HepG2 (cell line): Measurements from ENCODE around the gene EGR2. TPM values are rescaled to one million over a fixed set of nuclear protein-coding genes. Genes with fewer than 3 reads are reported as not detected.
A peak's percentile ranks its signal among the peaks of the same experiment; 100 is the strongest.

Experiments used
- FOXP1 ChIP-seq, 2 experiments: fragments of 450-650 bp in 1 of 2; IDR thresholded peaks; 2 replicates each; pipeline ENCODE4 v1.6.1; 2017 to 2018; ENCODE audit warnings: antibody characterized with exemption in 1 of 2
- GABPB1 ChIP-seq: IDR thresholded peaks from 2 replicates; pipeline ENCODE4 v1.6.1; 2016; ENCODE audit warnings: mild to moderate bottlenecking, missing genetic modification reagents, moderate library complexity, missing compliant biosample characterization
- LCORL ChIP-seq, 2 experiments: fragments of 450-650 bp in 1 of 2; sonication (generic) in 1 of 2; formaldehyde crosslinking in 1 of 2; IDR thresholded peaks; 2 replicates each; pipeline versions ENCODE4 v1.5.0 to v1.6.1; 2017 to 2020; ENCODE audit warnings: antibody characterized with exemption in 1 of 2, missing genetic modification reagents in 1 of 2
- POGK ChIP-seq: sonication (generic); formaldehyde crosslinking; conservative IDR thresholded peaks from 2 replicates; pipeline ENCODE4 v1.8.0; 2022; ENCODE audit warnings: mild to moderate bottlenecking, moderate library complexity, missing genetic modification reagents
- SALL2 ChIP-seq: sonication (generic); formaldehyde crosslinking; IDR thresholded peaks from 2 replicates; pipeline ENCODE4 v1.8.1; 2023; ENCODE audit warnings: mild to moderate bottlenecking, missing genetic modification reagents, inconsistent platforms
- SAP130 ChIP-seq: IDR thresholded peaks from 2 replicates; pipeline ENCODE4 v1.6.1; 2016; ENCODE audit warnings: low read depth
- SP1 ChIP-seq, 2 experiments: fragments of 450-650 bp in 1 of 2; sonication (generic) in 1 of 2; formaldehyde crosslinking in 1 of 2; IDR thresholded peaks; 2 replicates each; pipeline versions ENCODE4 v1.4.0 to v1.6.1; 2016 to 2020; ENCODE audit warnings: missing genetic modification reagents in 1 of 2
- SP4 ChIP-seq: sonication (generic); formaldehyde crosslinking; IDR thresholded peaks from 2 replicates; pipeline ENCODE4 v1.8.1; 2023; ENCODE audit warnings: mild to moderate bottlenecking, missing genetic modification reagents
- TBX2 ChIP-seq: sonication (generic); formaldehyde crosslinking; IDR thresholded peaks from 2 replicates; pipeline ENCODE4 v1.5.0; 2020; ENCODE audit warnings: missing genetic modification reagents, mild to moderate bottlenecking, borderline replicate concordance
- ZBTB25 ChIP-seq: IDR thresholded peaks from 2 replicates; pipeline ENCODE4 v1.6.1; 2018; ENCODE audit warnings: missing genetic modification reagents
- ZFAT ChIP-seq: sonication (generic); formaldehyde crosslinking; conservative IDR thresholded peaks from 2 replicates; pipeline ENCODE4 v1.8.1; 2023; ENCODE audit warnings: missing genetic modification reagents, inconsistent platforms
- ZFP36L1 ChIP-seq: sonication (generic); formaldehyde crosslinking; IDR thresholded peaks from 2 replicates; pipeline ENCODE4 v1.8.0; 2022; ENCODE audit warnings: mild to moderate bottlenecking, missing genetic modification reagents, moderate library complexity
- ZFP91 ChIP-seq: sonication (generic); formaldehyde crosslinking; IDR thresholded peaks from 2 replicates; pipeline ENCODE4 v1.9.0; 2022; ENCODE audit warnings: missing genetic modification reagents, mild to moderate bottlenecking, borderline replicate concordance
- ZNF33B ChIP-seq: sonication (generic); formaldehyde crosslinking; IDR thresholded peaks from 2 replicates; pipeline ENCODE4 v1.5.1; 2020; ENCODE audit warnings: mild to moderate bottlenecking, missing genetic modification reagents
- ZNF574 ChIP-seq: sonication (generic); formaldehyde crosslinking; IDR thresholded peaks from 2 replicates; pipeline ENCODE4 v1.4.0; 2020; ENCODE audit warnings: missing genetic modification reagents
- ZNF691 ChIP-seq: sonication (generic); formaldehyde crosslinking; IDR thresholded peaks from 2 replicates; pipeline ENCODE4 v1.4.0; 2020; ENCODE audit warnings: missing genetic modification reagents, low read depth, mild to moderate bottlenecking, borderline replicate concordance
- polyA plus RNA-seq, 8 experiments: library from polyadenylated mRNA; depleted of rRNA in 3 of 8; stranded (reverse) in 7 of 8; unstranded in 1 of 8; fragments of >200 nt; fragmentation: Illumina TruSeq in 4 of 8; extraction: Trizol in 4 of 8; gene quantifications; 2 replicates each; pipeline versions ENCODE4 v1.2.1 to v1.2.3, GENCODE V29; 2011 to 2016; ENCODE audit warnings: low read depth in 4 of 8, missing spikeins in 1 of 8, mixed read lengths in 1 of 8; ENCODE audit not compliant: insufficient read depth in 1 of 8
- total RNA-seq, 5 experiments: library from RNA; depleted of rRNA; stranded (reverse); fragments of >200 nt; fragmentation: Illumina TruSeq; extraction: Trizol; gene quantifications; 2 replicates each; pipeline ENCODE4 v1.2.3, GENCODE V29; 2016; ENCODE audit warnings: low read depth in 1 of 5
- TF ChIP-seq, protein P1 (sequence below): sonication (generic); formaldehyde crosslinking; IDR thresholded peaks from 2 replicates; pipeline ENCODE4 v1.4.0; 2020; ENCODE audit warnings: missing genetic modification reagents

Gene EGR2
- total and polyA plus RNA-seq, 2 of the 13 experiments (the other 11 are each of a cell fraction or from before 2014, with no cell fraction given): 0.11 to 0.15 TPM

GRCh38 chr10:62816331-62817120, at the start of gene EGR2 (continued):
- no peak for TF ChIP-seq ZFP91 (CRISPR knock-in tag)
- no peak for TF ChIP-seq SP1 (IDR thresholded peaks at IDR 0.05)
- TF ChIP-seq SP1 (CRISPR knock-in tag; IDR thresholded peaks at IDR 0.05): peak; percentile 12; the same call in 1 of the 2 replicates
- peak; percentile 52; the same call in 1 of the 2 replicates for TF ChIP-seq ZBTB25 (CRISPR knock-in tag)
- TF ChIP-seq POGK (CRISPR knock-in tag): peak; percentile 24; the same call in 1 of the 2 replicates
- TF ChIP-seq ZNF691 (CRISPR knock-in tag): no peak
- TF ChIP-seq FOXP1 (IDR thresholded peaks at IDR 0.05): no peak
- TF ChIP-seq FOXP1 (CRISPR knock-in tag; IDR thresholded peaks at IDR 0.05): no peak
- TF ChIP-seq TBX2 (CRISPR knock-in tag): 0 out of 2 replicates have a peak, but pooled peaks have one; percentile 7
- no peak for TF ChIP-seq ZNF33B (CRISPR knock-in tag)
- TF ChIP-seq SAP130 (CRISPR knock-in tag): peak; percentile 68
- no peak for TF ChIP-seq ZFP36L1 (CRISPR knock-in tag)
- no peak for TF ChIP-seq LCORL (IDR thresholded peaks at IDR 0.05)
- TF ChIP-seq LCORL (CRISPR knock-in tag; IDR thresholded peaks at IDR 0.05): no peak
- peak; percentile 63; the same call in 1 of the 2 replicates for TF ChIP-seq SP4 (CRISPR knock-in tag)
- peak; percentile 30; the same call in 1 of the 2 replicates for TF ChIP-seq ZNF574 (CRISPR knock-in tag)
- TF ChIP-seq SALL2 (CRISPR knock-in tag): 0 out of 2 replicates have a peak, but pooled peaks have one; percentile 34
- TF ChIP-seq, protein P1, sequence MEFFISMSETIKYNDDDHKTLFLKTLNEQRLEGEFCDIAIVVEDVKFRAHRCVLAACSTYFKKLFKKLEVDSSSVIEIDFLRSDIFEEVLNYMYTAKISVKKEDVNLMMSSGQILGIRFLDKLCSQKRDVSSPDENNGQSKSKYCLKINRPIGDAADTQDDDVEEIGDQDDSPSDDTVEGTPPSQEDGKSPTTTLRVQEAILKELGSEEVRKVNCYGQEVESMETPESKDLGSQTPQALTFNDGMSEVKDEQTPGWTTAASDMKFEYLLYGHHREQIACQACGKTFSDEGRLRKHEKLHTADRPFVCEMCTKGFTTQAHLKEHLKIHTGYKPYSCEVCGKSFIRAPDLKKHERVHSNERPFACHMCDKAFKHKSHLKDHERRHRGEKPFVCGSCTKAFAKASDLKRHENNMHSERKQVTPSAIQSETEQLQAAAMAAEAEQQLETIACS: peak; percentile 36; the same call in 1 of the 2 replicates
- TF ChIP-seq GABPB1 (CRISPR knock-in tag): peak; percentile 71
- no peak for TF ChIP-seq ZFAT (CRISPR knock-in tag)
